ENCODE measurements around the gene EML3.

- no peak for TF ChIP-seq AFF4 (CRISPR knock-in tag; IDR thresholded peaks at IDR 0.05; ENCODE audit: borderline replicate concordance)
- no peak for TF ChIP-seq CTCF (IDR thresholded peaks at IDR 0.05)
- TF ChIP-seq NR2C2 (CRISPR knock-in tag; IDR thresholded peaks at IDR 0.05): no peak
- no peak for TF ChIP-seq FOXP1 (CRISPR knock-in tag; IDR thresholded peaks at IDR 0.05; ENCODE audit: borderline replicate concordance)
- TF ChIP-seq MAX (CRISPR knock-in tag; IDR thresholded peaks at IDR 0.05): no peak
- no peak for TF ChIP-seq ATF3 (CRISPR knock-in tag; conservative IDR thresholded peaks at IDR 0.05)
- TF ChIP-seq NFYB (CRISPR knock-in tag; conservative IDR thresholded peaks at IDR 0.05; ENCODE audit: low read depth): no peak
- TF ChIP-seq SOX15 (CRISPR knock-in tag; IDR thresholded peaks at IDR 0.05): no peak
- no peak for TF ChIP-seq USF2 (CRISPR knock-in tag; IDR thresholded peaks at IDR 0.05)
- no peak for TF ChIP-seq HMGXB4 (CRISPR knock-in tag; IDR thresholded peaks at IDR 0.05)
- no peak for TF ChIP-seq EMX1 (CRISPR knock-in tag; IDR thresholded peaks at IDR 0.05)
- no peak for TF ChIP-seq ZNF423 (CRISPR knock-in tag; IDR thresholded peaks at IDR 0.05)
- TF ChIP-seq OVOL2 (CRISPR knock-in tag; IDR thresholded peaks at IDR 0.05; ENCODE audit: borderline replicate concordance): no peak
- TF ChIP-seq USF1 (CRISPR knock-in tag; IDR thresholded peaks at IDR 0.05): no peak
Measured at GRCh38 chr11:62610403-62610802, 2.2 kb downstream of the EML3 start.

Measured in WTC11 (cell line).